Endothelial cell of umbilical vein (primary cell): ENCODE measurements around the gene LLCFC1. TPM values are rescaled to one million over a fixed set of nuclear protein-coding genes. Genes with fewer than 3 reads are reported as not detected.

Experiments used
- BruUV-seq: library from RNA; stranded (reverse); fragments of 400-500 nt; replicated peaks from 2 replicates; lab custom pipeline; 2021; lab: Mats Ljungman, UMichigan
- CTCF ChIA-PET: fragments of 300-600, 350-600 bp; sonication (Branson Sonifier 250); formaldehyde crosslinking; loops from one replicate; lab custom pipeline; 2021; ENCODE audit warnings: antibody characterized with exemption, inconsistent platforms; lab: Charles Lee
- POLR2A ChIA-PET: fragments of 300-600, 350-600 bp; sonication (Branson Sonifier 250); formaldehyde crosslinking; loops from one replicate; lab custom pipeline; 2021; ENCODE audit warnings: antibody characterized with exemption, inconsistent platforms; lab: Charles Lee
- DNase-seq: peaks from one replicate; pipeline ENCODE4 v3.0.0-alpha.2; 2011; ENCODE audit warnings: low read depth, low spot score
- FAIRE-seq: peaks from 2 replicates; lab custom pipeline; 2011; peaks lifted over from hg19 to GRCh38; lab: Jason Lieb, UNC
- H2AFZ ChIP-seq: 2 replicates; pipeline ENCODE4 v1.6.0; 2012; ENCODE audit warnings: low read depth, low read length, control low read depth, inconsistent platforms
- H3K27ac ChIP-seq: 2 replicates; pipeline ENCODE4 v1.5.1; 2011; ENCODE audit warnings: low read depth, mild to moderate bottlenecking, control low read depth, low read length, moderate library complexity; ENCODE audit not compliant: insufficient read depth
- H3K27me3 ChIP-seq, 2 experiments: 2 replicates each; pipeline versions ENCODE4 v1.6.0 to v1.6.1; 2011; ENCODE audit warnings: low read length in 2 of 2, mixed read lengths in 1 of 2; ENCODE audit not compliant: control insufficient read depth in 2 of 2, insufficient read depth in 2 of 2
- H3K36me3 ChIP-seq, 2 experiments: 2 replicates in 1 of 2; 3 replicates in 1 of 2; pipeline ENCODE4 v1.5.1; 2011; ENCODE audit warnings: low read length in 2 of 2, mild to moderate bottlenecking in 1 of 2, moderate library complexity in 1 of 2; ENCODE audit not compliant: control insufficient read depth in 2 of 2, insufficient read depth in 2 of 2; ENCODE audit errors: extremely low read depth in 1 of 2
- H3K4me1 ChIP-seq: 3 replicates; pipeline ENCODE4 v1.5.1; 2011; ENCODE audit warnings: mild to moderate bottlenecking, low read length; ENCODE audit not compliant: control insufficient read depth, insufficient read depth; ENCODE audit errors: extremely low read depth
- H3K4me2 ChIP-seq: 2 replicates; pipeline ENCODE4 v1.6.1; 2011; ENCODE audit warnings: low read length, control low read depth, mixed read lengths; ENCODE audit not compliant: insufficient read depth
- H3K4me3 ChIP-seq, 3 experiments: fragments of 200-600 bp in 1 of 3; sonication (generic), shearing (Covaris generic) in 1 of 3; replicated peaks in 1 of 3; 2 replicates each; pipeline ENCODE4 v1.5.1; 2011 to 2016; ENCODE audit warnings: control low read depth in 3 of 3, low read length in 3 of 3, mild to moderate bottlenecking in 2 of 3, inconsistent platforms in 1 of 3, low read depth in 1 of 3, moderate library complexity in 1 of 3; ENCODE audit not compliant: insufficient read depth in 1 of 3
- H3K79me2 ChIP-seq: 2 replicates; pipeline ENCODE4 v1.6.0; 2012; ENCODE audit warnings: low read length, inconsistent platforms; ENCODE audit not compliant: control insufficient read depth, insufficient read depth
- H3K9ac ChIP-seq: replicated peaks from 2 replicates; pipeline ENCODE3; 2011; ENCODE audit warnings: low read length, control low read depth; ENCODE audit not compliant: insufficient read depth; ENCODE audit errors: extremely low read depth
- H3K9me1 ChIP-seq: replicated peaks from 3 replicates; pipeline ENCODE4 v1.6.0; 2011; ENCODE audit warnings: mild to moderate bottlenecking, low read length; ENCODE audit not compliant: control insufficient read depth, insufficient read depth; ENCODE audit errors: extremely low read depth
- H3K9me3 ChIP-seq: replicated peaks from 2 replicates; pipeline ENCODE4 v1.5.1; 2012; ENCODE audit warnings: low read length, inconsistent platforms; ENCODE audit not compliant: control insufficient read depth, insufficient read depth
- H4K20me1 ChIP-seq: replicated peaks from 2 replicates; pipeline ENCODE3; 2011; ENCODE audit warnings: mild to moderate bottlenecking, low read length; ENCODE audit not compliant: control insufficient read depth, insufficient read depth; ENCODE audit errors: extremely low read depth
- EZH2 ChIP-seq: IDR thresholded peaks from 2 replicates; pipeline ENCODE4 v1.6.1; 2012; ENCODE audit warnings: borderline replicate concordance, low read depth, mild to moderate bottlenecking, moderate library complexity, low read length, inconsistent platforms; ENCODE audit not compliant: severe bottlenecking
- FOS ChIP-seq: IDR thresholded peaks from 2 replicates; pipeline ENCODE4 v1.6.1; 2011; ENCODE audit warnings: mild to moderate bottlenecking, low read length, moderate library complexity, borderline replicate concordance; ENCODE audit not compliant: insufficient read depth
- GATA2 ChIP-seq: IDR thresholded peaks from 2 replicates; pipeline ENCODE4 v1.7.0; 2011; ENCODE audit warnings: low read depth, mild to moderate bottlenecking, moderate library complexity, mixed read lengths, low read length; ENCODE audit not compliant: insufficient read length, insufficient read depth
- JUN ChIP-seq: IDR thresholded peaks from 2 replicates; pipeline ENCODE4 v1.6.1; 2011; ENCODE audit warnings: borderline replicate concordance, low read depth; ENCODE audit not compliant: insufficient read length, insufficient read depth
- MYC ChIP-seq: IDR thresholded peaks from one replicate; pipeline ENCODE4 v1.6.1; 2011; ENCODE audit warnings: mild to moderate bottlenecking, low read depth, low read length
- POLR2A ChIP-seq: IDR thresholded peaks from 2 replicates; pipeline ENCODE4 v1.6.1; 2012; ENCODE audit warnings: low read depth, mild to moderate bottlenecking, control low read depth, low read length
- dilution Hi-C: fragments of 300-500 bp; cut with MboI; formaldehyde crosslinking; loops from one replicate; pipeline ENCODE4 v1.15.0; 2019; ENCODE audit warnings: low sequenced_read_pairs; ENCODE audit not compliant: extremely low pct_ligation_motif_present
- intact Hi-C: fragments of 100-400 bp; cut with micrococcal nuclease; formaldehyde crosslinking; loops from one replicate; pipeline ENCODE4 v1.10.0; 2022
- polyA plus RNA-seq, 4 experiments: library from polyadenylated mRNA; depleted of rRNA in 3 of 4; stranded (reverse) in 3 of 4; unstranded in 1 of 4; fragments of >200 nt; gene quantifications; 2 replicates each; pipeline versions ENCODE4 v1.2.1 to v1.2.3, GENCODE V29; 2011 to 2012; ENCODE audit warnings: missing spikeins in 1 of 4
- total RNA-seq: library from RNA; stranded (reverse); gene quantifications from 2 replicates; pipeline ENCODE4 v1.2.3, GENCODE V29; 2021
- TF ChIP-seq, protein P1 (sequence below), 2 donors: IDR thresholded peaks; 1 replicate in 1 of 2; 2 replicates in 1 of 2; pipeline ENCODE4 v1.5.1; 2011; ENCODE audit warnings: low read length in 2 of 2, mild to moderate bottlenecking in 2 of 2, moderate library complexity in 2 of 2, control low read depth in 1 of 2, inconsistent platforms in 1 of 2, low read depth in 1 of 2; ENCODE audit not compliant: insufficient read depth in 1 of 2; ENCODE audit errors: extremely low read depth in 1 of 2
- TF ChIP-seq, protein P2 (sequence below): IDR thresholded peaks from 2 replicates; pipeline ENCODE4 v1.6.1; 2011; ENCODE audit not compliant: insufficient read depth, insufficient read length

LLCFC1 gene
- total and polyA plus RNA-seq, 2 donors (not counting 3 experiments of a cell fraction or from before 2014, with no cell fraction given): not detected

DNA sequence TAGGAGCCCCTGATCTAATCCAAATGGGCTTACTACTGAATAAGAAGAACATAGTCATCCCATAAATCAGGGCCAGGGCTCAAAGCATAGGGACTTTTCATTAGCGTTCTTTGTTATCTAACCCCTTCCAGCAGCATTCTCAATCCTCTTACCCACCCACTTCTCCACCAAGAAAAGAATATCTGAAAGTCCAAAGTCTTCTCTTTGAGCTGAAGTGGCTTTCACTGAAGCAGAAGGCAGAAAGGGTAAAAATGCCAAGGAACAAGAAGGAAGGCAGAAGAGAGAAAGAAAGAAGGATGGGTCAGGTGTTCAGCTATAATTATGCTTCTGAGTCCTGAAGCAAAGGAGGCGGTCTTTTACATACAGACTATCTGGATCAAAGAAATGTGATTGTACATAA, 15.9 kb upstream of the LLCFC1 start:
- ChIA-PET POLR2A (no interaction called here), CTCF (no interaction called here)
- intact Hi-C loops: no loop called here
- peaks cover 2% of the 10 kb centered on the region for H4K20me1 ChIP-seq
- DNase-seq: no peak
- no peak overlapping the region for H2AFZ ChIP-seq
- H3K36me3 ChIP-seq: no peaks in the 10 kb centered on the region
- BruUV-seq: no TSS peak
- no peak overlapping the region for H3K9ac ChIP-seq
- dilution Hi-C loops: no loop called here
- peaks cover 0 to 2% of the 10 kb centered on the region in 2 experiments for H3K27me3 ChIP-seq
- FAIRE-seq: no peak
- no peaks in the 10 kb centered on the region for H3K9me1 ChIP-seq
- H3K4me2 ChIP-seq: no peak overlapping the region
- H3K79me2 ChIP-seq: no peaks in the 10 kb centered on the region
- no peaks in the 10 kb centered on the region for H3K4me1 ChIP-seq
- no peak for TF ChIP-seq JUN
- TF ChIP-seq, protein P1, sequence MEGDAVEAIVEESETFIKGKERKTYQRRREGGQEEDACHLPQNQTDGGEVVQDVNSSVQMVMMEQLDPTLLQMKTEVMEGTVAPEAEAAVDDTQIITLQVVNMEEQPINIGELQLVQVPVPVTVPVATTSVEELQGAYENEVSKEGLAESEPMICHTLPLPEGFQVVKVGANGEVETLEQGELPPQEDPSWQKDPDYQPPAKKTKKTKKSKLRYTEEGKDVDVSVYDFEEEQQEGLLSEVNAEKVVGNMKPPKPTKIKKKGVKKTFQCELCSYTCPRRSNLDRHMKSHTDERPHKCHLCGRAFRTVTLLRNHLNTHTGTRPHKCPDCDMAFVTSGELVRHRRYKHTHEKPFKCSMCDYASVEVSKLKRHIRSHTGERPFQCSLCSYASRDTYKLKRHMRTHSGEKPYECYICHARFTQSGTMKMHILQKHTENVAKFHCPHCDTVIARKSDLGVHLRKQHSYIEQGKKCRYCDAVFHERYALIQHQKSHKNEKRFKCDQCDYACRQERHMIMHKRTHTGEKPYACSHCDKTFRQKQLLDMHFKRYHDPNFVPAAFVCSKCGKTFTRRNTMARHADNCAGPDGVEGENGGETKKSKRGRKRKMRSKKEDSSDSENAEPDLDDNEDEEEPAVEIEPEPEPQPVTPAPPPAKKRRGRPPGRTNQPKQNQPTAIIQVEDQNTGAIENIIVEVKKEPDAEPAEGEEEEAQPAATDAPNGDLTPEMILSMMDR (IDR thresholded peaks at IDR 0.05; ENCODE audit: extremely low read depth in 1 of 2, insufficient read depth in 1 of 2, low read depth in 1 of 2, low read length in 2 of 2): no peak
- TF ChIP-seq EZH2: no peak
- H3K4me3 ChIP-seq: no peak overlapping the region
- no peak overlapping the region for H3K27ac ChIP-seq
- no peaks in the 10 kb centered on the region for H3K9me3 ChIP-seq

DNA sequence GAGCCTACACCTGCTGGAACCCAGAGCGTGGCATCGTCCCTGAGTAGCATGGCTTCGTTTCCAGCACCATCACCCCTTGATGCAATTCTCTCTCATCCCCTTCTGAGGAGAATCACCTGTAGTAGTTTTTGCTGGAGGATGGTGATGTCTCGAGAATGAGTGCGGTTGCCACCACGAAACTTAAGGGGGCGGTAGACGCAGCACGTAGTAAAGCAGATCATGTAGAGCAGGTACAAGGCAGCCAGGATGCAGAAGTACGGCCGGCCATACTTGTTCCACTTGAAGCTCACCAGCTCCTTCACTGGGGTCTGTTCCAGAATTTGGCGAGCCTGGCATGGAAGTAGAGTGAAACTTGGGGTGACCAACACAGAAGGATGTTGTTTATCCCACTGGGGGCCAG, 13.9 kb upstream of the LLCFC1 start:
- ChIA-PET CTCF (no interaction called here), POLR2A (no interaction called here)
- H3K4me1 ChIP-seq: no peaks in the 10 kb centered on the region
- no peaks in the 10 kb centered on the region for H3K9me3 ChIP-seq
- H3K27me3 ChIP-seq: peaks cover 0 to 2% of the 10 kb centered on the region in 2 experiments
- dilution Hi-C loops: no loop called here
- TF ChIP-seq FOS (no peak), GATA2 (no peak), JUN (no peak), EZH2 (no peak), MYC (no peak), POLR2A (no peak)
- TF ChIP-seq, protein P2, sequence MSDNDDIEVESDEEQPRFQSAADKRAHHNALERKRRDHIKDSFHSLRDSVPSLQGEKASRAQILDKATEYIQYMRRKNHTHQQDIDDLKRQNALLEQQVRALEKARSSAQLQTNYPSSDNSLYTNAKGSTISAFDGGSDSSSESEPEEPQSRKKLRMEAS: no peak
- TF ChIP-seq, protein P1 (IDR thresholded peaks at IDR 0.05; ENCODE audit: extremely low read depth in 1 of 2, insufficient read depth in 1 of 2, low read depth in 1 of 2, low read length in 2 of 2): no peak
- DNase-seq (no peak), FAIRE-seq (no peak)
- H3K27ac ChIP-seq: no peak overlapping the region
- H3K4me3 ChIP-seq: no peak overlapping the region
- H3K4me2 ChIP-seq: no peak overlapping the region
- H2AFZ ChIP-seq: no peak overlapping the region
- H4K20me1 ChIP-seq: peaks cover 2% of the 10 kb centered on the region
- H3K9me1 ChIP-seq: no peaks in the 10 kb centered on the region
- no peaks in the 10 kb centered on the region for H3K79me2 ChIP-seq
- no TSS peak for BruUV-seq
- no peak overlapping the region for H3K9ac ChIP-seq
- intact Hi-C loops: no loop called here
- no peaks in the 10 kb centered on the region for H3K36me3 ChIP-seq
